Kidney (tissue), 14 donors: ENCODE results near the gene AGTR1. TPM values are rescaled to one million over a fixed set of nuclear protein-coding genes. Genes with fewer than 3 reads are reported as not detected.

Experiments
- DNase-seq, 5 donors: peaks; one replicate each; pipeline ENCODE4 v3.0.0-alpha.2; 2013 to 2020
- FAIRE-seq: peaks from 2 replicates; lab custom pipeline; 2012; peaks lifted over from hg19 to GRCh38; lab: Jason Lieb, UNC
- H3K27ac ChIP-seq, 2 donors: one replicate each; pipeline ENCODE4 v1.7.0; 2013; ENCODE audit warnings: low read depth in 2 of 2, low read length in 2 of 2, inconsistent platforms in 1 of 2
- H3K27me3 ChIP-seq: one replicate; pipeline ENCODE4 v1.7.1; 2013; ENCODE audit warnings: low read length, inconsistent platforms; ENCODE audit not compliant: control insufficient read depth, insufficient read depth
- H3K36me3 ChIP-seq, 3 donors: one replicate each; pipeline versions ENCODE4 v1.7.0 to v1.7.1; 2013; ENCODE audit warnings: low read length in 3 of 3, control low read depth in 1 of 3, inconsistent platforms in 1 of 3; ENCODE audit not compliant: insufficient read depth in 3 of 3, control insufficient read depth in 2 of 3
- H3K4me1 ChIP-seq, 3 donors: one replicate each; pipeline versions ENCODE4 v1.7.0 to v1.7.1; 2013; ENCODE audit warnings: low read length in 3 of 3, inconsistent platforms in 1 of 3, low read depth in 1 of 3; ENCODE audit not compliant: control insufficient read depth in 2 of 3, insufficient read depth in 2 of 3
- H3K4me3 ChIP-seq, 3 donors: one replicate each; pipeline versions ENCODE4 v1.7.0 to v1.8.1; 2013; ENCODE audit warnings: low read length in 3 of 3, control low read depth in 1 of 3, inconsistent platforms in 1 of 3
- H3K9ac ChIP-seq, 3 donors: one replicate each; pipeline versions ENCODE4 v1.7.0 to v1.7.1; 2013; ENCODE audit warnings: low read length in 3 of 3, control low read depth in 1 of 3, inconsistent platforms in 1 of 3
- H3K9me3 ChIP-seq, 3 donors: one replicate each; pipeline versions ENCODE4 v1.7.0 to v1.7.1; 2013; ENCODE audit warnings: low read length in 3 of 3, control low read depth in 1 of 3, inconsistent platforms in 1 of 3; ENCODE audit not compliant: control insufficient read depth in 2 of 3, insufficient read depth in 1 of 3
- intact Hi-C: fragments of 100-400 bp; cut with DNase I; formaldehyde crosslinking; loops from one replicate; pipeline ENCODE4 v1.11.1; 2022
- polyA plus RNA-seq: library from polyadenylated mRNA; stranded (reverse); fragments of 350-450 nt; fragmentation: Illumina TruSeq; extraction: RNeasy Lipid Tissue Mini Kit (QIAGEN cat#74804); gene quantifications from one replicate; pipeline ENCODE4 v1.2.3, GENCODE V29; 2014; ENCODE audit warnings: low read depth, low replicate concordance; ENCODE audit not compliant: insufficient read depth
- total RNA-seq: library from RNA; stranded (reverse); fragmentation: NEBNext Ultra II Directional; extraction: Animal tissue kit (Norgen Biotek cat#: 25700); gene quantifications from one replicate; pipeline ENCODE4 v1.2.1, GENCODE V29; 2021
- TF ChIP-seq, protein P1 (sequence below): IDR thresholded peaks from 3 replicates; pipeline ENCODE4 v1.5.1; 2012; ENCODE audit warnings: mild to moderate bottlenecking, moderate library complexity, borderline replicate concordance; ENCODE audit not compliant: insufficient read depth; ENCODE audit errors: extremely low read depth
- donor health status: control.
- donor health status: control.
- donor health status: control.
- donor health status: control.
- donor health status: control.
- donor health status: DM: yes; HTN: yes; CAD: no.
- donor health status: Normal renal cell carcinoma (clear cell type).

AGTR1 gene
- total and polyA plus RNA-seq, 2 donors from 2014 or later, result 5.6 to 14.8 TPM

DNA sequence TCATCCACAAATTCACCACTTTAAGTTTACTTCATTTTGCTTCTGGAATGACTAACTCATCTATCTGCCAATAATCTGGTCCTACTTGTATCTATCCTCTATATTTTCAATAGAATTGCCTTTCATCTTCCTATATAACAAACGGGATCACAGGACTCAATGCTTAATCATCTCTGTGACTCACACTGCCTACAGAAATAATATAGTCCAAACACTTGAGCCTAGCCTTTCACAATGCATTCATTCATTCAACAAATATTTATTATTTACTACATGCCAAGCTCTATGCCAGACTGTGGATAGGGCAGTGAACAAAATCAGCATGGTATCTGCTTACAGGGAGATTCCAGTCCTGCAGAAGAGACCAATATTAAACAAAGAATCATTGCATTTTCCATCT, 16.6 kb upstream of the AGTR1 start:
- DNase-seq (no peak), FAIRE-seq (no peak)
- H3K9me3 ChIP-seq, result no peaks in the 10 kb centered on the region
- intact Hi-C loops, result no loop called here
- no peaks in the 10 kb centered on the region for H3K4me1 ChIP-seq
- H3K27me3 ChIP-seq, result no peaks in the 10 kb centered on the region
- TF ChIP-seq, protein P1, sequence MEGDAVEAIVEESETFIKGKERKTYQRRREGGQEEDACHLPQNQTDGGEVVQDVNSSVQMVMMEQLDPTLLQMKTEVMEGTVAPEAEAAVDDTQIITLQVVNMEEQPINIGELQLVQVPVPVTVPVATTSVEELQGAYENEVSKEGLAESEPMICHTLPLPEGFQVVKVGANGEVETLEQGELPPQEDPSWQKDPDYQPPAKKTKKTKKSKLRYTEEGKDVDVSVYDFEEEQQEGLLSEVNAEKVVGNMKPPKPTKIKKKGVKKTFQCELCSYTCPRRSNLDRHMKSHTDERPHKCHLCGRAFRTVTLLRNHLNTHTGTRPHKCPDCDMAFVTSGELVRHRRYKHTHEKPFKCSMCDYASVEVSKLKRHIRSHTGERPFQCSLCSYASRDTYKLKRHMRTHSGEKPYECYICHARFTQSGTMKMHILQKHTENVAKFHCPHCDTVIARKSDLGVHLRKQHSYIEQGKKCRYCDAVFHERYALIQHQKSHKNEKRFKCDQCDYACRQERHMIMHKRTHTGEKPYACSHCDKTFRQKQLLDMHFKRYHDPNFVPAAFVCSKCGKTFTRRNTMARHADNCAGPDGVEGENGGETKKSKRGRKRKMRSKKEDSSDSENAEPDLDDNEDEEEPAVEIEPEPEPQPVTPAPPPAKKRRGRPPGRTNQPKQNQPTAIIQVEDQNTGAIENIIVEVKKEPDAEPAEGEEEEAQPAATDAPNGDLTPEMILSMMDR, result no peak
- H3K9ac ChIP-seq, result no peak overlapping the region
- H3K4me3 ChIP-seq, result no peak overlapping the region
- H3K36me3 ChIP-seq, result no peaks in the 10 kb centered on the region
- no peak overlapping the region for H3K27ac ChIP-seq

GRCh38 chr3:148682997-148683396, 14.7 kb upstream of the AGTR1 start:
- no peak overlapping the region for H3K9ac ChIP-seq
- H3K36me3 ChIP-seq, result no peaks in the 10 kb centered on the region
- DNase-seq (no peak), FAIRE-seq (no peak)
- H3K9me3 ChIP-seq, result no peaks in the 10 kb centered on the region
- H3K4me1 ChIP-seq, result no peaks in the 10 kb centered on the region
- intact Hi-C loops, result no loop called here
- no peak overlapping the region for H3K27ac ChIP-seq
- no peaks in the 10 kb centered on the region for H3K27me3 ChIP-seq
- H3K4me3 ChIP-seq, result no peak overlapping the region
- TF ChIP-seq, protein P1, result no peak

DNA sequence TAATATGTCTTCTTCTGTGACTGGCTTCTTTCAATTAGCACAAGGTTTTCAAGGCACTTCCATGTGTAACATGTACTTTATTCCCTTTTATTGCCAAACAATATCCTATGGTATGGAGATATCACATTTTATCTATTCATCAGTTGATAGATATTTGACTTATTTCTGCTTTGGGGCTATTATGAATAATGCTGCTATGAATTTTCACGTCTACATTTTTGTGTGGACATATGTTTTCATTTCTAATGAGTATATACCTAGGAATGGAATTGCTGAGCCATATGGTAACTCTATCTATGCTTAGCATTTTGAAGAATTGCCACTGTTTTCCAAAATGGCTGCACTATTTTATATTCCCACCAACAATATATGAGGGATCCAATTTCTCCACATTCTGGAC, 3.6 kb upstream of the AGTR1 start:
- no peak overlapping the region for H3K4me3 ChIP-seq
- no peaks in the 10 kb centered on the region for H3K27me3 ChIP-seq
- H3K27ac ChIP-seq, result no peak overlapping the region
- intact Hi-C loops, result no loop called here
- TF ChIP-seq, protein P1, result no peak
- no peaks in the 10 kb centered on the region for H3K36me3 ChIP-seq
- DNase-seq, result no peak
- H3K9me3 ChIP-seq, result no peaks in the 10 kb centered on the region
- H3K9ac ChIP-seq, result no peak overlapping the region
- no peak for FAIRE-seq
- no peaks in the 10 kb centered on the region for H3K4me1 ChIP-seq

GRCh38 chr3:148698190-148698810, 597 bp downstream of the AGTR1 start:
- intact Hi-C loops, result no loop called here
- TF ChIP-seq, protein P1, result no peak
- H3K36me3 ChIP-seq, result no peaks in the 10 kb centered on the region
- FAIRE-seq (no peak), DNase-seq (peak in 1 of 5 donors; percentile 19)
- H3K4me1 ChIP-seq, result no peaks in the 10 kb centered on the region
- H3K27me3 ChIP-seq, result no peaks in the 10 kb centered on the region
- H3K27ac ChIP-seq, result no peak overlapping the region
- peak overlapping the region in 1 of 3 donors; percentile 58 for H3K9ac ChIP-seq
- peak overlapping the region; percentile 40 to 74 (median 62) for H3K4me3 ChIP-seq
- H3K9me3 ChIP-seq, result no peaks in the 10 kb centered on the region
